ENCODE results near the gene PLA1A. TPM values are rescaled to one million over a fixed set of nuclear protein-coding genes. Genes with fewer than 3 reads are reported as not detected.

PLA1A gene
- total RNA-seq, 1 donor from 2014 or later: not detected

GRCh38 chr3:119611664-119612063 is 14.0 kb downstream of the PLA1A start:
- peaks cover 4% of the 10 kb centered on the region for H3K4me1 Mint-ChIP-seq
- no peak overlapping the region for H3K27ac Mint-ChIP-seq (ENCODE audit: unreplicated experiment)
- DNase-seq (ENCODE audit: low read depth, low spot score): no peak
- no peaks in the 10 kb centered on the region for H3K27me3 Mint-ChIP-seq (ENCODE audit: low read depth)
- peaks cover 8% of the 10 kb centered on the region for H3K9me3 Mint-ChIP-seq
- H3K4me3 Mint-ChIP-seq: no peak overlapping the region
- TF ChIP-seq CTCF (conservative IDR thresholded peaks at IDR 0.05): no peak
- H3K36me3 Mint-ChIP-seq (ENCODE audit: low read depth): no peaks in the 10 kb centered on the region

- H3K9me3 Mint-ChIP-seq: peaks cover 8% of the 10 kb centered on the region
- H3K4me1 Mint-ChIP-seq: peaks cover 4% of the 10 kb centered on the region
- DNase-seq (ENCODE audit: low read depth, low spot score): no peak
- no peak overlapping the region for H3K27ac Mint-ChIP-seq (ENCODE audit: unreplicated experiment)
- no peak overlapping the region for H3K4me3 Mint-ChIP-seq
- H3K27me3 Mint-ChIP-seq (ENCODE audit: low read depth): no peaks in the 10 kb centered on the region
- no peaks in the 10 kb centered on the region for H3K36me3 Mint-ChIP-seq (ENCODE audit: low read depth)
- TF ChIP-seq CTCF (conservative IDR thresholded peaks at IDR 0.05): no peak
These were observed 15.5 kb downstream of the PLA1A start for GRCh38 chr3:119613201-119613600.

- TF ChIP-seq CTCF (conservative IDR thresholded peaks at IDR 0.05): no peak
- Mint-ChIP-seq H3K36me3 (ENCODE audit: low read depth) (no peaks in the 10 kb centered on the region), H3K9me3 (peaks cover 8% of the 10 kb centered on the region), H3K4me3 (no peak overlapping the region), H3K27me3 (ENCODE audit: low read depth) (no peaks in the 10 kb centered on the region), H3K27ac (ENCODE audit: unreplicated experiment) (no peak overlapping the region), H3K4me1 (no peaks in the 10 kb centered on the region)
- no peak for DNase-seq (ENCODE audit: low read depth, low spot score)
These were observed 16.2 kb downstream of the PLA1A start for GRCh38 chr3:119613872-119614271.

GRCh38 chr3:119616056-119616455 is 18.4 kb downstream of the PLA1A start:
- Mint-ChIP-seq H3K27me3 (ENCODE audit: low read depth) (no peaks in the 10 kb centered on the region), H3K36me3 (ENCODE audit: low read depth) (no peaks in the 10 kb centered on the region), H3K4me3 (no peak overlapping the region), H3K4me1 (no peaks in the 10 kb centered on the region), H3K9me3 (peaks cover 5% of the 10 kb centered on the region), H3K27ac (ENCODE audit: unreplicated experiment) (no peak overlapping the region)
- TF ChIP-seq CTCF (conservative IDR thresholded peaks at IDR 0.05): no peak
- DNase-seq (ENCODE audit: low read depth, low spot score): no peak

- Mint-ChIP-seq H3K27me3 (ENCODE audit: low read depth) (no peaks in the 10 kb centered on the region), H3K27ac (ENCODE audit: unreplicated experiment) (no peak overlapping the region), H3K9me3 (peaks cover 5% of the 10 kb centered on the region), H3K4me1 (no peaks in the 10 kb centered on the region), H3K4me3 (no peak overlapping the region), H3K36me3 (ENCODE audit: low read depth) (no peaks in the 10 kb centered on the region)
- no peak for TF ChIP-seq CTCF (conservative IDR thresholded peaks at IDR 0.05)
- DNase-seq (ENCODE audit: low read depth, low spot score): no peak
These were observed 21.4 kb downstream of the PLA1A start for GRCh38 chr3:119619094-119619493.

- Mint-ChIP-seq H3K4me3 (no peak overlapping the region), H3K9me3 (no peaks in the 10 kb centered on the region), H3K27ac (ENCODE audit: unreplicated experiment) (no peak overlapping the region), H3K4me1 (peaks cover 3% of the 10 kb centered on the region), H3K27me3 (ENCODE audit: low read depth) (no peaks in the 10 kb centered on the region), H3K36me3 (ENCODE audit: low read depth) (no peaks in the 10 kb centered on the region)
- TF ChIP-seq CTCF (conservative IDR thresholded peaks at IDR 0.05): no peak
- DNase-seq (ENCODE audit: low read depth, low spot score): no peak
These were observed 23.2 kb downstream of the PLA1A start for GRCh38 chr3:119620899-119621298.
